ENCODE data around the gene ICA1L. TPM values are rescaled to one million over a fixed set of nuclear protein-coding genes. Genes with fewer than 3 reads are reported as not detected.
A peak's percentile ranks its signal among the peaks of the same experiment; 100 is the strongest.
"Not testable (repeated sequence)": the region's sequence is repeated elsewhere in the genome, so short reads cannot be mapped to it uniquely, and the experiment has no call there.

ICA1L gene
- total RNA-seq, 1 donor from 2014 or later: 5.5 TPM

DNA sequence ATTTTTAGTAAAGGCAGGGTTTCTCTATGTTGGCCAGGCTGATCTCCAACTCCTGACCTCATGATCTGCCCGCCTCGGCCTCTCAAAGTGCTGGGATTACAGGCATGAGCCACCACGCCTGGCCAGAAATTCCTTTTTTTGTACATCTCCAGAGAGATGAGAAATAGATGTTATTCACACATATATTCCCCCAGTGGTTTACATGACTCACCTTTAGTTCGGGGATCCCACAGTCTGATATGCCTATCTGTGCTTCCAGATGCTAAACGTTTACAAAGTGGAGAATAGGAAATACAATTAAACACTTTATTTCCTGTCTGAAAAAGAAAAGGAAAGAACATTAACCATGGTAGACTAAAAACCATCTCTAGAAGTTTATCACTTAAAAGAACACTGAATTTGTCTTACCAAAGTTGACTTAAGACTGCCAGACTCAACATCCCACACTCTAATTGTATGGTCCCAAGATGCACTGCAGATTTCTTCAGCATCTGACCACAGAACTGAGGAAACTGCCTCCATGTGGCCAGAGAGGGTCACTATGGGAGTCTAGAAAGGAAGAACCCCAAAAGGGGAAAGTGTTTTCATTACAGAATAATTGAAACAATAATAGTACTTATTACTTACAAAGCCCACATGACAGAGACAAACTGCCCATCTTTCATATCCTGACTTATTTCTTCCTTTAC, 12.6 kb upstream of the ICA1L start:
- Mint-ChIP-seq H3K36me3 (ENCODE audit: low read depth) (peaks cover 27% of the 10 kb centered on the region), H3K4me1 (ENCODE audit: low read depth) (no peaks in the 10 kb centered on the region), H3K27me3 (ENCODE audit: insufficient read depth) (no peaks in the 10 kb centered on the region), H3K9me3 (no peaks in the 10 kb centered on the region), H3K4me3 (no peak overlapping the region), H3K27ac (no peak overlapping the region)
- DNase-seq (ENCODE audit: low spot score): no peak
- intact Hi-C loops (cut with micrococcal nuclease): no loop called here

GRCh38 chr2:202881570-202881969, 10.0 kb upstream of the ICA1L start:
- H3K9me3 Mint-ChIP-seq: no peaks in the 10 kb centered on the region
- no peak overlapping the region for H3K27ac Mint-ChIP-seq
- intact Hi-C loops (cut with micrococcal nuclease): no loop called here
- no peak for DNase-seq (ENCODE audit: low spot score)
- no peaks in the 10 kb centered on the region for H3K27me3 Mint-ChIP-seq (ENCODE audit: insufficient read depth)
- no peak overlapping the region for H3K4me3 Mint-ChIP-seq
- H3K4me1 Mint-ChIP-seq (ENCODE audit: low read depth): no peaks in the 10 kb centered on the region
- H3K36me3 Mint-ChIP-seq (ENCODE audit: low read depth): peaks cover 19% of the 10 kb centered on the region

GRCh38 chr2:202877699-202878098, 6.1 kb upstream of the ICA1L start:
- Mint-ChIP-seq H3K27ac (no peak overlapping the region), H3K4me3 (no peak overlapping the region), H3K36me3 (ENCODE audit: low read depth) (peaks cover 7% of the 10 kb centered on the region), H3K27me3 (ENCODE audit: insufficient read depth) (peaks cover 6% of the 10 kb centered on the region), H3K9me3 (no peaks in the 10 kb centered on the region), H3K4me1 (ENCODE audit: low read depth) (no peaks in the 10 kb centered on the region)
- no peak for DNase-seq (ENCODE audit: low spot score)
- intact Hi-C loops (cut with micrococcal nuclease): no loop called here

GRCh38 chr2:202870431-202871299, 901 bp downstream of the ICA1L start:
- Mint-ChIP-seq H3K4me3 (peak overlapping the region; percentile 90), H3K9me3 (no peaks in the 10 kb centered on the region), H3K27ac (peak overlapping the region; percentile 76), H3K36me3 (ENCODE audit: low read depth) (peaks cover 2% of the 10 kb centered on the region), H3K27me3 (ENCODE audit: insufficient read depth) (peaks cover 8% of the 10 kb centered on the region), H3K4me1 (ENCODE audit: low read depth) (peaks cover 14% of the 10 kb centered on the region)
- intact Hi-C loops (cut with micrococcal nuclease): loop anchor here (1.0 to 5.0 kb wide), 8 partner anchors 38 to 493 kb away; partner anchors contain the start of genes BMPR2, FAM117B, NBEAL1 and WDR12
- peak; percentile 32 for DNase-seq (ENCODE audit: low spot score)

DNA sequence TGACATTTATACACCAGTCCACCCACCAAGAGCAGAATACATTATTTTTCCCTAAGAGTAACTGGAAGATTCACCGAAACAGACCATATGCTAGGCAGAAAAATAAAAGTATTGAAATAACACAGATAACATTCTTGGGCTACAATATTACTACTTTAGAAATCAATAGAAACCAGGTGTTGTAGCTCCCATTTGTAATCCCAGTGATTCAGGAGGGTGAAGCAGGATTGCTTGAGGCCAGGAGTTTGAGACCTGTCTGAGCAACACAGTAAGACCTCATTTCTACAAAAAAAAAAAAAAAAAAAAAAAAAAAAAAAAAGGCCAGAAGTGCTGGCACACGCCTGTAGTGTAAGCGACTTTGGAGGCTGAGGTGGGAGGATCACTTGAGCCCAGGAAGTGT, 9.6 kb downstream of the ICA1L start:
- no peak for DNase-seq (ENCODE audit: low spot score)
- Mint-ChIP-seq H3K27ac (no peak overlapping the region), H3K9me3 (no peaks in the 10 kb centered on the region), H3K4me1 (ENCODE audit: low read depth) (no peaks in the 10 kb centered on the region), H3K36me3 (ENCODE audit: low read depth) (no peaks in the 10 kb centered on the region), H3K27me3 (ENCODE audit: insufficient read depth) (no peaks in the 10 kb centered on the region), H3K4me3 (no peak overlapping the region)
- intact Hi-C loops (cut with micrococcal nuclease): no loop called here

- Mint-ChIP-seq H3K4me1 (ENCODE audit: low read depth) (no peaks in the 10 kb centered on the region), H3K27ac (no peak overlapping the region), H3K36me3 (ENCODE audit: low read depth) (no peaks in the 10 kb centered on the region), H3K27me3 (ENCODE audit: insufficient read depth) (no peaks in the 10 kb centered on the region), H3K4me3 (no peak overlapping the region), H3K9me3 (no peaks in the 10 kb centered on the region)
- intact Hi-C loops (cut with micrococcal nuclease): no loop called here
- DNase-seq (ENCODE audit: low spot score): no peak
Measured at GRCh38 chr2:202858601-202859000, 13.0 kb downstream of the ICA1L start.

- not testable (repeated sequence) for DNase-seq (ENCODE audit: low spot score); H3K4me3 Mint-ChIP-seq; H3K27ac Mint-ChIP-seq
Measured at GRCh38 chr2:202849343-202849742, 22.2 kb downstream of the ICA1L start.

DNA sequence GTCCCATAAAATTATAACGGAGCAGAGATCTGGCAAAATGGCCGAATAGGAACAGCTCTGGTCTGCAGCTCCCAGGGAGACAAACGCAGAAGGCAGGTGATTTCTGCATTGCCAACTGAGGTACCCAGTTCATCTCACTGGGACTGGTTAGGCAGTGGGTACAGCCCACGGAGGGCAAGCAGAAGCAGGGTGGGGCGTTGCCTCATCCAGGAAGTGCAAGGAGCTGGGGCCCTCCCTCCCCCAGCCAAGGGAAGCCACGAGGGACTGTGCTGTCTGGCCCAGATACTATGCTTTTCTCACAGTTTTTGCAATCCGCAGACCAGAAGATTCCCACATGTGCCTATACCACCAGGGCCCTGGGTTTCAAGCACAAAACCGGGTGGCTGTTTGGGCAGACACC, 22.8 kb downstream of the ICA1L start:
- Mint-ChIP-seq H3K4me1 (ENCODE audit: low read depth) (no peaks in the 10 kb centered on the region), H3K27ac (no peak overlapping the region), H3K36me3 (ENCODE audit: low read depth) (no peaks in the 10 kb centered on the region), H3K9me3 (peaks cover 6% of the 10 kb centered on the region), H3K4me3 (no peak overlapping the region), H3K27me3 (ENCODE audit: insufficient read depth) (no peaks in the 10 kb centered on the region)
- intact Hi-C loops (cut with micrococcal nuclease): no loop called here
- DNase-seq (ENCODE audit: low spot score): no peak

More at GRCh38 chr2:202849343-202849742, 22.2 kb downstream of the ICA1L start:
- H3K27me3 Mint-ChIP-seq (ENCODE audit: insufficient read depth); H3K9me3 Mint-ChIP-seq; H3K36me3 Mint-ChIP-seq (ENCODE audit: low read depth); intact Hi-C loops (cut with micrococcal nuclease); H3K4me1 Mint-ChIP-seq (ENCODE audit: low read depth): not testable (repeated sequence)

DNA sequence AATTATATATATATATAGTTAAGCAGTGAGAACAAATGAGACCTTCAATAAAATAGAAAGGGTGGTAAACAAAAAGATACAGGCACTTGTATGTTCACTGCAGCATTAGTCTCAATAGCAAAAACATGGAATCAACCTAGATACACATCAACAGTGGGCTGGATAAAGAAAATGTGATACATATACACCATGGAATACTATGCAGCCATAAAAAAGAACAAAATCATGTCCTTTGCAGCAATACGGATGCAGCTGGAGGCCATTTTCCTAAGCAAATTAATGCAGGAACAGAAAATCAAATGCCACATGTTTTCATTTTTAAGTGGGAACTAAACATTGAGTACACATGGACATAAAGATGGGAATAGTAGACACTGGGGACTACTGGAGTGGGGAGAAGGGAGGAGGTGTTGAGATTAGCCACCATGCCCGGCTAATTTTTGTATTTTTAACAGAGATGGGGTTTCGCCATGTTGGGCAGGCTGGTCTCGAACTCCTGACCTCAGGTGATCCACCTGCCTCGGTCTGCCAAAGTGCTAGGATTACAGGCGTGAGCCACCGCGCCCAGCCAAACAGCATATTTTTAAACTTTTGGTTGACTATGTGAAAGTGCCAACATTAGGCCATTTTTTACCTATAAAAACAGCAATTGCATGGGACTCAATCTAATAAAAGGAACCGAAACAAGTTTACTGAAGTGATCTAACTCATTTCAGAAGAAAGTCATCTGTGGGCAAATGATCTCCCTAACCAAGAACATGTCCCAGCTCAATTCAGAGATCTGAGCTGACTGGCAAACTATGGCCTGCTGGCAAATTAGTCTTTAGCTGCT, 23.7 kb downstream of the ICA1L start:
- peaks cover 6% of the 10 kb centered on the region for H3K9me3 Mint-ChIP-seq
- no peaks in the 10 kb centered on the region for H3K27me3 Mint-ChIP-seq (ENCODE audit: insufficient read depth)
- no peak overlapping the region for H3K27ac Mint-ChIP-seq
- intact Hi-C loops (cut with micrococcal nuclease): no loop called here
- DNase-seq (ENCODE audit: low spot score): no peak
- H3K36me3 Mint-ChIP-seq (ENCODE audit: low read depth): no peaks in the 10 kb centered on the region
- no peak overlapping the region for H3K4me3 Mint-ChIP-seq
- no peaks in the 10 kb centered on the region for H3K4me1 Mint-ChIP-seq (ENCODE audit: low read depth)

- Mint-ChIP-seq H3K4me3 (no peak overlapping the region), H3K4me1 (ENCODE audit: low read depth) (no peaks in the 10 kb centered on the region), H3K27ac (no peak overlapping the region), H3K27me3 (ENCODE audit: insufficient read depth) (no peaks in the 10 kb centered on the region), H3K9me3 (peaks cover 12% of the 10 kb centered on the region), H3K36me3 (ENCODE audit: low read depth) (peaks cover 3% of the 10 kb centered on the region)
- intact Hi-C loops (cut with micrococcal nuclease): no loop called here
- no peak for DNase-seq (ENCODE audit: low spot score)
Measured at GRCh38 chr2:202844656-202845055, 26.9 kb downstream of the ICA1L start.

- no peak overlapping the region for H3K27ac Mint-ChIP-seq
- peaks cover 3% of the 10 kb centered on the region for H3K36me3 Mint-ChIP-seq (ENCODE audit: low read depth)
- no peaks in the 10 kb centered on the region for H3K4me1 Mint-ChIP-seq (ENCODE audit: low read depth)
- H3K4me3 Mint-ChIP-seq: no peak overlapping the region
- peaks cover 12% of the 10 kb centered on the region for H3K9me3 Mint-ChIP-seq
- intact Hi-C loops (cut with micrococcal nuclease): no loop called here
- no peaks in the 10 kb centered on the region for H3K27me3 Mint-ChIP-seq (ENCODE audit: insufficient read depth)
- DNase-seq (ENCODE audit: low spot score): no peak
Measured at GRCh38 chr2:202842690-202843089, 28.9 kb downstream of the ICA1L start.

GRCh38 chr2:202841090-202841867, 30.3 kb downstream of the ICA1L start:
- Mint-ChIP-seq H3K36me3 (ENCODE audit: low read depth) (peaks cover 3% of the 10 kb centered on the region), H3K27ac (no peak overlapping the region), H3K4me1 (ENCODE audit: low read depth) (no peaks in the 10 kb centered on the region), H3K9me3 (peaks cover 12% of the 10 kb centered on the region), H3K4me3 (no peak overlapping the region), H3K27me3 (ENCODE audit: insufficient read depth) (no peaks in the 10 kb centered on the region)
- no peak for DNase-seq (ENCODE audit: low spot score)
- intact Hi-C loops (cut with micrococcal nuclease): no loop called here

All from activated T-helper 1 cell treated with anti-CD3 and anti-CD28 coated beads, Interleukin-12 subunit alpha, Interleukin-12 subunit beta, Interleukin-2, Interleukin-4 antibody, amounts not matched to agents 30 ng/mL and 10 ng/mL and 1 ng/mL, durations not matched to agents 14 hours and 24 hours and 36 hours (primary cell).